Uterus (tissue), 2 donors: ENCODE results near the gene EDEM3.

Experiments
- POLR2A ChIP-seq, 2 donors: fragments of 450-650 bp; IDR thresholded peaks; one replicate each; pipeline ENCODE4 v1.6.1; 2016; ENCODE audit warnings: antibody characterized with exemption in 2 of 2, mild to moderate bottlenecking in 1 of 2, moderate library complexity in 1 of 2
- TF ChIP-seq, protein P1 (sequence below), 4 experiments: fragments of 200-600 bp in 2 of 4; fragments of 450-650 bp in 2 of 4; sonication (generic) in 2 of 4; IDR thresholded peaks; one replicate each; pipeline ENCODE4 v1.5.1; 2016 to 2019; ENCODE audit warnings: antibody characterized with exemption in 4 of 4, mild to moderate bottlenecking in 2 of 4, moderate library complexity in 1 of 4

DNA sequence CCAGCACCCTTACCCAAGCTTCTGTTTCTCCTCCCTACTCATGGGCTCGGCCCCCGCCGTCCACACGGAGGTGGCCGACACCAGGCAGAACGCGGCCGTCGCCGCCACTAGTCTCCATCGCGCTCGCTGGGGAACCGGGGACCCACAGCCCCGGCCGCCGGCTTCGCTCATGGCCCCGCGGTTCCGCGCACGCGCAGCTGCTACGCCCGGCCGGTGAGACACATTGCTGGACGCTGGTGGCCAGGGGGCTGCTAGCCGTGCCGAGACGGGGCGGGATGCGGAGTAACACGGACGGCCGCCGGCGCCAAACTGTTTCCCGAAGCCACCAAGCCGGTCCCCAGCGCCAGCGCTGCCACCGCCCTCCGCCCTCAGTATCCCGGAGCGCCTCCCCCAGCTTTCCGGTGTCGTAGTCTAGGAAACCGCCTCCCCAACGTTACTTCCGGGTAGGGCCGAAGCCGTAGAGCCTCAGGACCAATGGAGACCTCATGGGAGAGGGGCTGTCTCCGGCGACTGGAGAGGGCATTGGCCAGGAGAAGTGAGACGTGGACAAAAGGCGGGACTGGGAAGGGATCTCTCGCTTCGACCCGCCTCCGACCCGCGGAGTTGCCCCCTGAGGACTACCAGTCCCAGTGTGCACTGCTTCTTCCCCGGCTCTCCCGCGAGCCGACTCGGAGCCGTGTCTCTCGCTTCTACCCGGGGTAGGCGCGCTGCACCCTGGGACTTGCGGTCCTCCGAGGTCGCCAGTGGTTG lies at the start of gene EDEM3:
- TF ChIP-seq, protein P1, sequence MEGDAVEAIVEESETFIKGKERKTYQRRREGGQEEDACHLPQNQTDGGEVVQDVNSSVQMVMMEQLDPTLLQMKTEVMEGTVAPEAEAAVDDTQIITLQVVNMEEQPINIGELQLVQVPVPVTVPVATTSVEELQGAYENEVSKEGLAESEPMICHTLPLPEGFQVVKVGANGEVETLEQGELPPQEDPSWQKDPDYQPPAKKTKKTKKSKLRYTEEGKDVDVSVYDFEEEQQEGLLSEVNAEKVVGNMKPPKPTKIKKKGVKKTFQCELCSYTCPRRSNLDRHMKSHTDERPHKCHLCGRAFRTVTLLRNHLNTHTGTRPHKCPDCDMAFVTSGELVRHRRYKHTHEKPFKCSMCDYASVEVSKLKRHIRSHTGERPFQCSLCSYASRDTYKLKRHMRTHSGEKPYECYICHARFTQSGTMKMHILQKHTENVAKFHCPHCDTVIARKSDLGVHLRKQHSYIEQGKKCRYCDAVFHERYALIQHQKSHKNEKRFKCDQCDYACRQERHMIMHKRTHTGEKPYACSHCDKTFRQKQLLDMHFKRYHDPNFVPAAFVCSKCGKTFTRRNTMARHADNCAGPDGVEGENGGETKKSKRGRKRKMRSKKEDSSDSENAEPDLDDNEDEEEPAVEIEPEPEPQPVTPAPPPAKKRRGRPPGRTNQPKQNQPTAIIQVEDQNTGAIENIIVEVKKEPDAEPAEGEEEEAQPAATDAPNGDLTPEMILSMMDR (IDR thresholded peaks at IDR 0.05): peak in 1 of 4 experiments; percentile 1
- TF ChIP-seq POLR2A (IDR thresholded peaks at IDR 0.05): peak; percentile 87 to 97
